ENCODE measurements around the gene LENG9. TPM values are rescaled to one million over a fixed set of nuclear protein-coding genes. Genes with fewer than 3 reads are reported as not detected.
A peak's percentile ranks its signal among the peaks of the same experiment; 100 is the strongest.

LENG9 gene
- total and polyA plus RNA-seq, 2 of the 13 experiments (the other 11 are each of a cell fraction or from before 2014, with no cell fraction given) = 0.75 to 2.9 TPM

DNA sequence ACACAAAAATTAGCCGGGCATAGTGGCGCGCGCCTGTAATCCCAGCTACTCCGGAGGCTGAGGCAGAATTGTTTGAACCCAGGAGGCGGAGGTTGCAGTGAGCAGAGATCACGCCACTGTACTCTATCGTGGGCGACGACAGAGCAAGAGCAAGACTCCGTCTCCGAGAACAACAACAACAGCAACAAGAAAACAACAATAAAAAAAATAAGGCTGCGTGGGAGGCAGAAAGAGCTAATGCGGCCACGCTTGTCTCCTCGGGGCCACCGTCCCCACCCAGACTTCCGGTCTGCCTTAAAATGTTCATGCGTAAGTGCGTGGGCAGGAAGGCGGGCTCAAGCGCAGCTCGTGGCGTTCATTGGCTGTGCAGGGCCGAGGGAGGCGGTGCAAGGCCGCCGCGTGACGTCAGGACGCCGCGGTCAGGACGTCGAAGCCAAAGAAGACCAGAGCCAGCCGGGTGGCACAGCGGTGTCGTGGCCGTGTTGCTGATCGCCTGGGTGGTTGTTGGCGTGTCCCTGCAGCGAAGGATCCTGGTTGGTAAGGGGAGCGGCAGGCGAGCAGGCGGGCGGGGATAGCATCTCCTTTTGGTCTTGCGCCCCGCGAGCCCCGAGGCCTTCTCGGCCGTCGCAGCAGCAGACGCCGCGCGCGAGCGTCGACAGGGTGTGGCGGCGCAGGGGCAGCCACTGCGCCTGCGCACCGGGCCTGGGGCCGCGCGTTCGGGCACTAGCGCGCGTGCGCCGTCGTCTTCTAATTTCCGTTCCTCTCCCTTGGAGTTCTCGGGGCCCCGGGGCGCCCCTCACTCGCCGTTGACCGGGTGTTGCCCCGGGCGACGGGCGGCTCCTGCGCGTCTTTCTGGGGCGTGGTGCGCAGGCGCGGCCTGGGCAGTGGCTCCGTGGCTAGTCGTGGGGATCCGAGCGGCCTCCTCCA is 14.5 kb downstream of the LENG9 start, which contains the start of gene LENG8 (continued):
- TF ChIP-seq, protein P1, sequence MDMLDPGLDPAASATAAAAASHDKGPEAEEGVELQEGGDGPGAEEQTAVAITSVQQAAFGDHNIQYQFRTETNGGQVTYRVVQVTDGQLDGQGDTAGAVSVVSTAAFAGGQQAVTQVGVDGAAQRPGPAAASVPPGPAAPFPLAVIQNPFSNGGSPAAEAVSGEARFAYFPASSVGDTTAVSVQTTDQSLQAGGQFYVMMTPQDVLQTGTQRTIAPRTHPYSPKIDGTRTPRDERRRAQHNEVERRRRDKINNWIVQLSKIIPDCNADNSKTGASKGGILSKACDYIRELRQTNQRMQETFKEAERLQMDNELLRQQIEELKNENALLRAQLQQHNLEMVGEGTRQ (IDR thresholded peaks at IDR 0.05; ENCODE audit: low read depth, low read length) = no peak
- TF ChIP-seq, protein P1 (CRISPR knock-in tag; IDR thresholded peaks at IDR 0.05; ENCODE audit: borderline replicate concordance) = peak; percentile 64; the same call in 1 of the 2 replicates
- TF ChIP-seq ZNF12 (CRISPR knock-in tag; IDR thresholded peaks at IDR 0.05) = no peak; the same call in 1 of the 2 replicates
- TF ChIP-seq ZNF136 (CRISPR knock-in tag; IDR thresholded peaks at IDR 0.05; ENCODE audit: low read depth) = peak; percentile 32; the same call in 1 of the 2 replicates
- TF ChIP-seq ZNF547 (CRISPR knock-in tag; IDR thresholded peaks at IDR 0.05) = peak; percentile 95
- no peak for TF ChIP-seq ZFP37 (CRISPR knock-in tag; IDR thresholded peaks at IDR 0.05; ENCODE audit: borderline replicate concordance)
- TF ChIP-seq, protein P2, sequence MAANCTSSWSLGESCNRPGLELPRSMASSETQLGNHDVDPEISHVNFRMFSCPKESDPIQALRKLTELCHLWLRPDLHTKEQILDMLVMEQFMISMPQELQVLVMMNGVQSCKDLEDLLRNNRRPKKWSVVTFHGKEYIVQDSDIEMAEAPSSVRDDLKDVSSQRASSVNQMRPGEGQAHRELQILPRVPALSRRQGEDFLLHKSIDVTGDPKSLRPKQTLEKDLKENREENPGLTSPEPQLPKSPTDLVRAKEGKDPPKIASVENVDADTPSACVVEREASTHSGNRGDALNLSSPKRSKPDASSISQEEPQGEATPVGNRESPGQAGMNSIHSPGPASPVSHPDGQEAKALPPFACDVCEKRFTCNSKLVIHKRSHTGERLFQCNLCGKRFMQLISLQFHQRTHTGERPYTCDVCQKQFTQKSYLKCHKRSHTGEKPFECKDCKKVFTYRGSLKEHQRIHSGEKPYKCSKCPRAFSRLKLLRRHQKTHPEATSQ (CRISPR knock-in tag; IDR thresholded peaks at IDR 0.05; ENCODE audit: borderline replicate concordance) = no peak; the same call in 1 of the 2 replicates
- TF ChIP-seq NAIF1 (CRISPR knock-in tag; IDR thresholded peaks at IDR 0.05; ENCODE audit: borderline replicate concordance) = peak; percentile 51; the same call in 1 of the 2 replicates
- peak; percentile 91; the same call in 1 of the 2 replicates for TF ChIP-seq ZNF343 (CRISPR knock-in tag; IDR thresholded peaks at IDR 0.05)
- no peak for TF ChIP-seq MLLT10 (CRISPR knock-in tag; IDR thresholded peaks at IDR 0.05)
- no peak for TF ChIP-seq RARA (CRISPR knock-in tag; IDR thresholded peaks at IDR 0.05)
- TF ChIP-seq, protein P3, sequence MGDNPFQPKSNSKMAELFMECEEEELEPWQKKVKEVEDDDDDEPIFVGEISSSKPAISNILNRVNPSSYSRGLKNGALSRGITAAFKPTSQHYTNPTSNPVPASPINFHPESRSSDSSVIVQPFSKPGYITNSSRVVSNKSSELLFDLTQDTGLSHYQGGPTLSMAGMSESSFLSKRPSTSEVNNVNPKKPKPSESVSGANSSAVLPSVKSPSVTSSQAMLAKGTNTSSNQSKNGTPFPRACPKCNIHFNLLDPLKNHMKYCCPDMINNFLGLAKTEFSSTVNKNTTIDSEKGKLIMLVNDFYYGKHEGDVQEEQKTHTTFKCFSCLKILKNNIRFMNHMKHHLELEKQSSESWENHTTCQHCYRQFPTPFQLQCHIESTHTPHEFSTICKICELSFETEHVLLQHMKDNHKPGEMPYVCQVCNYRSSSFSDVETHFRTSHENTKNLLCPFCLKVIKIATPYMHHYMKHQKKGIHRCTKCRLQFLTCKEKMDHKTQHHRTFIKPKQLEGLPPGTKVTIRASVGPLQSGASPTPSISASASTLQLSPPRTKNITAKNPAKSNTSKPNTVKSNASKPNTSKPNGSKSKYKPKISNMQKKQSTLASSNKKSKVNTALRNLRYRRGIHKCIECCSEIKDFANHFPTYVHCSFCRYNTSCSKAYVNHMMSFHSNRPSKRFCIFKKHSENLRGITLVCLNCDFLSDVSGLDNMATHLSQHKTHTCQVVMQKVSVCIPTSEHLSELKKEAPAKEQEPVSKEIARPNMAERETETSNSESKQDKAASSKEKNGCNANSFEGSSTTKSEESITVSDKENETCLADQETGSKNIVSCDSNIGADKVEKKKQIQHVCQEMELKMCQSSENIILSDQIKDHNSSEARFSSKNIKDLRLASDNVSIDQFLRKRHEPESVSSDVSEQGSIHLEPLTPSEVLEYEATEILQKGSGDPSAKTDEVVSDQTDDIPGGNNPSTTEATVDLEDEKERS (CRISPR knock-in tag; IDR thresholded peaks at IDR 0.05) = no peak
- TF ChIP-seq, protein P4, sequence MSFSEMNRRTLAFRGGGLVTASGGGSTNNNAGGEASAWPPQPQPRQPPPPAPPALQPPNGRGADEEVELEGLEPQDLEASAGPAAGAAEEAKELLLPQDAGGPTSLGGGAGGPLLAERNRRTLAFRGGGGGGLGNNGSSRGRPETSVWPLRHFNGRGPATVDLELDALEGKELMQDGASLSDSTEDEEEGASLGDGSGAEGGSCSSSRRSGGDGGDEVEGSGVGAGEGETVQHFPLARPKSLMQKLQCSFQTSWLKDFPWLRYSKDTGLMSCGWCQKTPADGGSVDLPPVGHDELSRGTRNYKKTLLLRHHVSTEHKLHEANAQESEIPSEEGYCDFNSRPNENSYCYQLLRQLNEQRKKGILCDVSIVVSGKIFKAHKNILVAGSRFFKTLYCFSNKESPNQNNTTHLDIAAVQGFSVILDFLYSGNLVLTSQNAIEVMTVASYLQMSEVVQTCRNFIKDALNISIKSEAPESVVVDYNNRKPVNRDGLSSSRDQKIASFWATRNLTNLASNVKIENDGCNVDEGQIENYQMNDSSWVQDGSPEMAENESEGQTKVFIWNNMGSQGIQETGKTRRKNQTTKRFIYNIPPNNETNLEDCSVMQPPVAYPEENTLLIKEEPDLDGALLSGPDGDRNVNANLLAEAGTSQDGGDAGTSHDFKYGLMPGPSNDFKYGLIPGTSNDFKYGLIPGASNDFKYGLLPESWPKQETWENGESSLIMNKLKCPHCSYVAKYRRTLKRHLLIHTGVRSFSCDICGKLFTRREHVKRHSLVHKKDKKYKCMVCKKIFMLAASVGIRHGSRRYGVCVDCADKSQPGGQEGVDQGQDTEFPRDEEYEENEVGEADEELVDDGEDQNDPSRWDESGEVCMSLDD (CRISPR knock-in tag; IDR thresholded peaks at IDR 0.05; ENCODE audit: borderline replicate concordance) = 0 out of 2 replicates have a peak, but pooled peaks have one; percentile 22
- peak; percentile 85; the same call in 1 of the 2 replicates for TF ChIP-seq ZNF44 (CRISPR knock-in tag; IDR thresholded peaks at IDR 0.05)
- peak; percentile 86; the same call in 1 of the 2 replicates for TF ChIP-seq AHR (CRISPR knock-in tag; IDR thresholded peaks at IDR 0.05)
- TF ChIP-seq ZNF629 (CRISPR knock-in tag; conservative IDR thresholded peaks at IDR 0.05) = no peak
- peak; percentile 84 for TF ChIP-seq FOXC1 (CRISPR knock-in tag; IDR thresholded peaks at IDR 0.05; ENCODE audit: borderline replicate concordance)

Data from HepG2 (cell line).